Ishikawa (cell line): ENCODE results near the gene MFN2.

Experiments used
- CEBPB ChIP-seq: IDR thresholded peaks from 2 replicates; pipeline ENCODE4 v1.6.1; 2012
- CREB1 ChIP-seq: IDR thresholded peaks from 2 replicates; pipeline ENCODE4 v1.6.1; 2012; ENCODE audit warnings: low read depth
- EGR1 ChIP-seq: IDR thresholded peaks from 2 replicates; pipeline ENCODE4 v1.6.1; 2012
- EP300 ChIP-seq: IDR thresholded peaks from 2 replicates; pipeline ENCODE4 v1.6.1; 2012; ENCODE audit warnings: borderline replicate concordance
- FOXM1 ChIP-seq: IDR thresholded peaks from 2 replicates; pipeline ENCODE4 v1.6.1; 2012; ENCODE audit warnings: low read depth, borderline replicate concordance
- MAX ChIP-seq: IDR thresholded peaks from 2 replicates; pipeline ENCODE4 v1.6.1; 2012
- NFIC ChIP-seq: IDR thresholded peaks from 2 replicates; pipeline ENCODE4 v1.6.1; 2012
- RAD21 ChIP-seq: IDR thresholded peaks from 2 replicates; pipeline ENCODE4 v1.6.1; 2012; ENCODE audit warnings: low read depth
- REST ChIP-seq: IDR thresholded peaks from 2 replicates; pipeline ENCODE4 v1.6.1; 2012; ENCODE audit warnings: low read depth, mild to moderate bottlenecking
- TAF1 ChIP-seq: IDR thresholded peaks from 2 replicates; pipeline ENCODE4 v1.6.1; 2012; ENCODE audit warnings: low read depth, mild to moderate bottlenecking
- TCF12 ChIP-seq: IDR thresholded peaks from 2 replicates; pipeline ENCODE4 v1.6.1; 2012; ENCODE audit warnings: low read depth
- TEAD4 ChIP-seq: IDR thresholded peaks from 2 replicates; pipeline ENCODE4 v1.6.1; 2012
- YY1 ChIP-seq: IDR thresholded peaks from 2 replicates; pipeline ENCODE4 v1.6.1; 2012; ENCODE audit warnings: low read depth
- ZBTB7A ChIP-seq: IDR thresholded peaks from 2 replicates; pipeline ENCODE4 v1.6.1; 2012; ENCODE audit warnings: low read depth
- TF ChIP-seq, protein P1 (sequence below): IDR thresholded peaks from 2 replicates; pipeline ENCODE4 v1.6.1; 2012

MFN2 gene

DNA sequence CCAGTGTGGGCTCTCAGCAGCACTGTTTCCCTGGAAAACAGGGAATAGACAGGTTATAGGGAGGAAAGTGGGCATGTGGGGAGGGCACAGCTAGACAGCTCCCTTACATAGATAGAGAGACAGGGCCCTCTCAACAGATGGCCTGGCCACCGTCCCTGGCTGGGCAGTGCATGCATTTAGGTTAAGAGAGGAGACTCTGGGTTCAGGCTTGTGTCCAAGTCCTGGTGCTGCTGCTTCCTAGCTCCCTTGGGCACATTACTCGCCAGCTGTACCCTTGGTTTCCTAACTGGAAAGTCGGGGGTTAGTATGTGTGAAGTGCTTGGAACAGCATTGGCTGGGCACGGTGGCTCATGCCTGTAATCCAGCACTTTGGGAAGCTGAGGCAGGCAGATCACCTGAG lies 36.6 kb upstream of the MFN2 start:
- no peak for TF ChIP-seq TCF12
- no peak for TF ChIP-seq REST
- TF ChIP-seq MAX = no peak
- TF ChIP-seq EP300 = no peak
- no peak for TF ChIP-seq YY1
- TF ChIP-seq CREB1 = no peak
- no peak for TF ChIP-seq ZBTB7A
- TF ChIP-seq CEBPB = no peak
- TF ChIP-seq FOXM1 = no peak
- TF ChIP-seq EGR1 = no peak
- TF ChIP-seq NFIC = no peak
- no peak for TF ChIP-seq TAF1
- TF ChIP-seq RAD21 = no peak
- TF ChIP-seq TEAD4 = no peak
- TF ChIP-seq, protein P1, sequence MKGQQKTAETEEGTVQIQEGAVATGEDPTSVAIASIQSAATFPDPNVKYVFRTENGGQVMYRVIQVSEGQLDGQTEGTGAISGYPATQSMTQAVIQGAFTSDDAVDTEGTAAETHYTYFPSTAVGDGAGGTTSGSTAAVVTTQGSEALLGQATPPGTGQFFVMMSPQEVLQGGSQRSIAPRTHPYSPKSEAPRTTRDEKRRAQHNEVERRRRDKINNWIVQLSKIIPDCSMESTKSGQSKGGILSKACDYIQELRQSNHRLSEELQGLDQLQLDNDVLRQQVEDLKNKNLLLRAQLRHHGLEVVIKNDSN = no peak

DNA sequence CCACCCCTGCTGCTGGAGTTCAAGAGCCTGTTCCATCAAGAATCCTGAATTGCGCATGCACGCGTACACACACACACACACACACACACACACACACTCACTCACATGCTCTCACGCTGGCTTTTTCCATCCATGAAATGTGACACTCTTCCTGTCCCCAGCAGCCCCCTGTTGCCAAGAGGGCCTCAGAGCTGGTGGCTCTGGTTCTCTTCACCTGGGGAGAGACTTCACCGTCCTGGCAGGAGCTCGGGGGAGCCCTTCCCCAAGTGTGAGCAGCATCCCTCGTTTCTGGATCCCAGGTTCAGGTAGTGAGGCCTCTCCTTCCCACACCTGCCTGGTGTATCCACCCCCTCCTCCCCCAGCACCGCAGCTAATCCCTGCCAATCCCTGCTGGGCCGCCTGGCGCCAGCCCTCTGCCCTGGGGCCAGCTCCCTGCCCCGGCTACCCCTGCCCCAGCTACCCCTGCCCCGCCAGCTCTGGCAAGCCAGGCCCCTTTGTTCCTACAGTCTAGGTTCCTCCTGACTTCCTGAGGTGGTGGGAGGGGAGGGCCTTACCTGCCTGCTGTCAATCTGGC lies 35.8 kb upstream of the MFN2 start:
- TF ChIP-seq EP300 (peak; percentile 39; the same call in 1 of the 2 replicates), TEAD4 (peak; percentile 50; the same call in 1 of the 2 replicates), CEBPB (no peak), EGR1 (no peak), MAX (peak; percentile 73), TCF12 (no peak)

DNA sequence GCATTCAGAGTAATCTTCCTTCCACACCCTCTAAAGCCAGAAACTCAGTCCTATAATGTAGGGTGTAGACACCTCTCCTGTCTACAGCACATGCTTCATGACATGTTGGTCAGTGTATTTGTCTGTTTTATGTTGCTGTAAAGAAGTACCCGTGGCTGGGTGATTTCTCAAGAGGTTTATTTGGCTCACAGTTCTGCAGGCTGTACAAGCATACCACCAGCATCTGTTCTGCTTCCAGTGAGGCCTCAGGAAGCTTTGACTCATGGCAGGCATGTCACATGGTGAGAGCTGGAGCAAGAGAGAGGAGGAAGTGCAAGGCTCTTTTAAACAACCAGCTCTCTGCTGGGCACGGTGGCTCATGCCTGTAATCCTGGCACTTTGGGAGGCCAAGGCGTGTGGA lies 33.6 kb upstream of the MFN2 start:
- no peak for TF ChIP-seq NFIC
- TF ChIP-seq TAF1 = no peak
- TF ChIP-seq CEBPB = no peak
- TF ChIP-seq REST = no peak
- TF ChIP-seq RAD21 = no peak
- TF ChIP-seq, protein P1 = no peak
- no peak for TF ChIP-seq TEAD4
- no peak for TF ChIP-seq ZBTB7A

GRCh38 chr1:11948822-11949458 lies 31.3 kb upstream of the MFN2 start:
- TF ChIP-seq YY1 = no peak
- TF ChIP-seq, protein P1 = peak; percentile 90
- TF ChIP-seq TEAD4 = no peak

DNA sequence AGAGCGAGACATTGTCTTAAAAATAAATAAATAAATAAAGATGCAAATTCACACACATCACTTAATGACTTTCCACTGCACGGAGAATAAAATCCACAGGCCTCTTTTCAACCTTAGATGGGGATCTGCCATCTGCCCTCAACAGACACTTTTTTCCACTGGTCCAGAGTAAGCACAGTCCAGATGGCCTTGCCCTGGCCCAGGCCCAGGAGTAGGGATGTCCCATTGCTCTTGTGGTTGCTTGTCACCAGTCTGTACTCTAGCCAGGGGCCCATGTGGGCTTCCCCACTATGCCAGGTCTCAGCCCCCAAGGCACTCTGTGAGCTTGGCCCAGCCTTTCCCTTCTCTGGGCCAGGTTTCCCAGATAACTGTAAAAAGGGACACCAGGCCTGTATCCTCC lies 28.3 kb upstream of the MFN2 start:
- TF ChIP-seq, protein P1 = no peak
- TF ChIP-seq RAD21 = no peak
- no peak for TF ChIP-seq NFIC
- no peak for TF ChIP-seq TCF12
- TF ChIP-seq MAX = no peak
